LNCaP clone FGC (cell line): Measurements from ENCODE around the gene PTBP1.

ENCODE experiments used
- DNase-seq: peaks from one replicate; pipeline ENCODE4 v3.0.0-alpha.2; 2011; ENCODE audit warnings: low read depth
- H3K4me3 ChIP-seq: 2 replicates; pipeline ENCODE4 v1.5.1; 2011; ENCODE audit warnings: mild to moderate bottlenecking, low read depth, low read length, control low read depth
- CTCF ChIP-seq: IDR thresholded peaks from 2 replicates; pipeline ENCODE4 v1.5.1; 2012; ENCODE audit warnings: mild to moderate bottlenecking; ENCODE audit not compliant: control insufficient read depth, insufficient read depth; ENCODE audit errors: extremely low read depth

PTBP1 gene

GRCh38 chr19:772730-773436, 24.4 kb upstream of the PTBP1 start:
- TF ChIP-seq CTCF: no peak
- DNase-seq: no peak
- H3K4me3 ChIP-seq: no peak overlapping the region

- TF ChIP-seq CTCF: no peak
- DNase-seq: no peak
Observed at GRCh38 chr19:776549-776948, 20.7 kb upstream of the PTBP1 start.

GRCh38 chr19:778910-779653, 18.2 kb upstream of the PTBP1 start:
- TF ChIP-seq CTCF: no peak
- no peak for DNase-seq

More at GRCh38 chr19:776549-776948, 20.7 kb upstream of the PTBP1 start:
- no peak overlapping the region for H3K4me3 ChIP-seq

GRCh38 chr19:780935-781334, 16.3 kb upstream of the PTBP1 start:
- no peak for TF ChIP-seq CTCF
- H3K4me3 ChIP-seq: no peak overlapping the region
- no peak for DNase-seq

More at GRCh38 chr19:778910-779653, 18.2 kb upstream of the PTBP1 start:
- no peak overlapping the region for H3K4me3 ChIP-seq

- no peak for DNase-seq
- H3K4me3 ChIP-seq: no peak overlapping the region
- TF ChIP-seq CTCF: no peak
Observed at GRCh38 chr19:781800-782184, 15.5 kb upstream of the PTBP1 start.

GRCh38 chr19:782185-782877, 14.9 kb upstream of the PTBP1 start:
- no peak for DNase-seq
- no peak overlapping the region for H3K4me3 ChIP-seq

More at GRCh38 chr19:782185-782877, 14.9 kb upstream of the PTBP1 start:
- no peak for TF ChIP-seq CTCF
